DND-41 (cell line): ENCODE results near the gene DEFB110.

Source experiments
- ATAC-seq: fragments of 200-7000 bp; cut with Tn5 transposase; 3 replicates; pipeline ENCODE4 v1.9.1; 2021; ENCODE audit warnings: low read depth; ENCODE audit not compliant: insufficient read depth
- DNase-seq: peaks from one replicate; pipeline ENCODE4 v3.0.0-alpha.2; 2020
- H2AFZ ChIP-seq: 2 replicates; pipeline ENCODE4 v1.6.0; 2012; ENCODE audit warnings: low read depth, low read length
- H3K27ac ChIP-seq: 2 replicates; pipeline ENCODE4 v1.5.1; 2012; ENCODE audit warnings: low read length, inconsistent platforms
- H3K27me3 ChIP-seq: fragments of 200-600 bp; sonication (generic); 2 replicates; pipeline ENCODE4 v1.6.0; 2012; ENCODE audit warnings: low read length, mild to moderate bottlenecking, inconsistent platforms; ENCODE audit not compliant: insufficient read depth, poor library complexity
- H3K36me3 ChIP-seq: 2 replicates; pipeline ENCODE4 v1.5.1; 2012; ENCODE audit warnings: low read length, inconsistent platforms; ENCODE audit not compliant: insufficient read depth
- H3K4me1 ChIP-seq: 2 replicates; pipeline ENCODE4 v1.5.1; 2012; ENCODE audit warnings: mild to moderate bottlenecking, low read length; ENCODE audit not compliant: insufficient read depth
- H3K4me2 ChIP-seq: 2 replicates; pipeline ENCODE4 v1.6.0; 2012; ENCODE audit warnings: mild to moderate bottlenecking, moderate library complexity, low read length, inconsistent platforms; ENCODE audit not compliant: insufficient read depth
- H3K4me3 ChIP-seq, 2 experiments: fragments of 200-600 bp in 1 of 2; shearing (Covaris generic) in 1 of 2; 2 replicates each; pipeline ENCODE4 v1.5.1; 2012 to 2016; ENCODE audit warnings: inconsistent platforms in 2 of 2, low read length in 2 of 2, mild to moderate bottlenecking in 2 of 2, low read depth in 1 of 2, moderate library complexity in 1 of 2
- H3K79me2 ChIP-seq: 2 replicates; pipeline ENCODE4 v1.6.0; 2012; ENCODE audit warnings: low read length, inconsistent platforms; ENCODE audit not compliant: insufficient read depth
- H3K9ac ChIP-seq: 2 replicates; pipeline ENCODE4 v1.6.0; 2012; ENCODE audit warnings: low read depth, mild to moderate bottlenecking, inconsistent platforms, low read length, moderate library complexity
- H3K9me3 ChIP-seq: 2 replicates; pipeline ENCODE4 v1.5.1; 2012; ENCODE audit warnings: low read length, moderate library complexity, mild to moderate bottlenecking, inconsistent platforms; ENCODE audit not compliant: insufficient read depth, severe bottlenecking
- H4K20me1 ChIP-seq: 2 replicates; pipeline ENCODE4 v1.6.0; 2012; ENCODE audit warnings: low read length; ENCODE audit not compliant: insufficient read depth
- CTCF ChIP-seq: IDR thresholded peaks from 2 replicates; pipeline ENCODE4 v1.5.1; 2012; ENCODE audit warnings: borderline replicate concordance, low read length, moderate library complexity, mild to moderate bottlenecking; ENCODE audit not compliant: poor library complexity, severe bottlenecking; ENCODE audit errors: extremely low read depth
- EZH2 ChIP-seq: IDR thresholded peaks from 3 replicates; pipeline ENCODE4 v1.6.1; 2012; ENCODE audit warnings: borderline replicate concordance, low read depth, mild to moderate bottlenecking, moderate library complexity, low read length, inconsistent platforms; ENCODE audit not compliant: severe bottlenecking

Gene DEFB110

GRCh38 chr6:49986551-49986950, 35.2 kb downstream of the DEFB110 start:
- Histone ChIP-seq H3K9ac (no peak overlapping the region), H2AFZ (no peak overlapping the region), H3K4me1 (no peaks in the 10 kb centered on the region), H3K4me2 (no peak overlapping the region), H3K79me2 (no peaks in the 10 kb centered on the region), H3K9me3 (no peaks in the 10 kb centered on the region), H3K36me3 (no peaks in the 10 kb centered on the region), H3K27ac (no peak overlapping the region), H3K27me3 (no peaks in the 10 kb centered on the region), H4K20me1 (no peaks in the 10 kb centered on the region), H3K4me3 (no peak overlapping the region)
- TF ChIP-seq CTCF (no peak), EZH2 (no peak)
- no peak for ATAC-seq
- DNase-seq: no peak

- Histone ChIP-seq H3K4me1 (peaks cover 4% of the 10 kb centered on the region; the same call in 1 of the 2 replicates), H3K9me3 (no peaks in the 10 kb centered on the region), H3K9ac (no peak overlapping the region), H2AFZ (no peak overlapping the region), H3K4me2 (no peak overlapping the region), H3K27ac (no peak overlapping the region), H3K79me2 (no peaks in the 10 kb centered on the region), H3K4me3 (no peak overlapping the region), H4K20me1 (no peaks in the 10 kb centered on the region), H3K36me3 (no peaks in the 10 kb centered on the region), H3K27me3 (no peaks in the 10 kb centered on the region)
- DNase-seq (no peak), ATAC-seq (no peak)
- TF ChIP-seq EZH2 (no peak), CTCF (no peak)
These were observed 39.7 kb downstream of the DEFB110 start for GRCh38 chr6:49982046-49982445.

- no peak overlapping the region for H3K27ac ChIP-seq
- ATAC-seq (no peak), DNase-seq (no peak)
- no peaks in the 10 kb centered on the region for H3K27me3 ChIP-seq
- no peak overlapping the region for H3K4me2 ChIP-seq
- H3K9ac ChIP-seq: no peak overlapping the region
- no peak overlapping the region for H3K4me3 ChIP-seq
- H2AFZ ChIP-seq: no peak overlapping the region
- H3K4me1 ChIP-seq: peaks cover 4% of the 10 kb centered on the region; the same call in 1 of the 2 replicates
- no peak for TF ChIP-seq CTCF
- no peak for TF ChIP-seq EZH2
- no peaks in the 10 kb centered on the region for H3K9me3 ChIP-seq
- no peaks in the 10 kb centered on the region for H3K36me3 ChIP-seq
- H4K20me1 ChIP-seq: no peaks in the 10 kb centered on the region
- no peaks in the 10 kb centered on the region for H3K79me2 ChIP-seq
These were observed 40.9 kb downstream of the DEFB110 start for GRCh38 chr6:49980898-49981297.

- no peak for DNase-seq
- Histone ChIP-seq H4K20me1 (no peaks in the 10 kb centered on the region), H3K27me3 (no peaks in the 10 kb centered on the region), H3K36me3 (no peaks in the 10 kb centered on the region), H3K4me3 (no peak overlapping the region), H3K4me2 (no peak overlapping the region), H3K9ac (no peak overlapping the region), H2AFZ (no peak overlapping the region), H3K27ac (no peak overlapping the region), H3K79me2 (no peaks in the 10 kb centered on the region), H3K4me1 (peaks cover 4% of the 10 kb centered on the region; the same call in 1 of the 2 replicates), H3K9me3 (no peaks in the 10 kb centered on the region)
- no peak for TF ChIP-seq EZH2
- TF ChIP-seq CTCF: no peak
- 0 out of 3 replicates have a peak, but pooled peaks have one; percentile 35 for ATAC-seq
These were observed 42.2 kb downstream of the DEFB110 start for GRCh38 chr6:49979584-49979983.
